GM12864 (cell line): ENCODE results near the gene ATF5.
A peak's percentile ranks its signal among the peaks of the same experiment; 100 is the strongest.
"Not testable (repeated sequence)": the region's sequence is repeated elsewhere in the genome, so short reads cannot be mapped to it uniquely, and the experiment has no call there.

ENCODE experiments used
- DNase-seq: peaks from one replicate; pipeline ENCODE4 v3.0.0-alpha.2; 2011; ENCODE audit warnings: low read depth
- H3K4me3 ChIP-seq: 2 replicates; pipeline ENCODE4 v1.5.1; 2011; ENCODE audit warnings: mild to moderate bottlenecking, low read depth, low read length, control low read depth
- CTCF ChIP-seq: IDR thresholded peaks from 2 replicates; pipeline ENCODE4 v1.5.1; 2011; ENCODE audit warnings: low read depth, mild to moderate bottlenecking, moderate library complexity, low read length, control low read depth, inconsistent platforms; ENCODE audit errors: missing control alignments

Gene ATF5

GRCh38 chr19:49938662-49939061 lies 9.7 kb downstream of the ATF5 start:
- no peak for TF ChIP-seq CTCF
- no peak for DNase-seq
- no peak overlapping the region for H3K4me3 ChIP-seq

- no peak for DNase-seq
- TF ChIP-seq CTCF: peak; percentile 41
- H3K4me3 ChIP-seq: no peak overlapping the region
Measured at GRCh38 chr19:49939721-49940481, 10.9 kb downstream of the ATF5 start.

- no peak for DNase-seq
- no peak for TF ChIP-seq CTCF
- H3K4me3 ChIP-seq: no peak overlapping the region
Measured at GRCh38 chr19:49940482-49940791, 11.4 kb downstream of the ATF5 start.

GRCh38 chr19:49944567-49944966 lies 15.6 kb downstream of the ATF5 start:
- not testable (repeated sequence) for H3K4me3 ChIP-seq
- DNase-seq: peak; percentile 51

- H3K4me3 ChIP-seq: no peak overlapping the region
- no peak for DNase-seq
- TF ChIP-seq CTCF: no peak
Measured at GRCh38 chr19:49946415-49946814, 17.4 kb downstream of the ATF5 start.

- no peak for TF ChIP-seq CTCF
- no peak for DNase-seq
- no peak overlapping the region for H3K4me3 ChIP-seq
Measured at GRCh38 chr19:49949742-49950589, 21.0 kb downstream of the ATF5 start.

GRCh38 chr19:49950590-49950948 lies 21.6 kb downstream of the ATF5 start:
- TF ChIP-seq CTCF: no peak
- no peak overlapping the region for H3K4me3 ChIP-seq
- no peak for DNase-seq
